Measurements from ENCODE around the gene S100B. TPM values are rescaled to one million over a fixed set of nuclear protein-coding genes. Genes with fewer than 3 reads are reported as not detected.

The S100B gene
- 6.9 TPM for total RNA-seq
- polyA plus RNA-seq (ENCODE audit: insufficient read depth, low read depth, low replicate concordance), result 2.6 TPM
- long read RNA-seq, donor 1, partial matches to known transcripts, result 0 of 3 reads
- long read RNA-seq, donor 1, other reads (novel, unspliced or antisense), result 0 of 3 reads
- long read RNA-seq, donor 2, partial matches to known transcripts, result 0 of 3 reads
- long read RNA-seq, donor 2, other reads (novel, unspliced or antisense), result 0 of 3 reads
- long read RNA-seq, donor 3, partial matches to known transcripts, result 0 of 2 reads
- long read RNA-seq, donor 3, other reads (novel, unspliced or antisense), result 0 of 2 reads
- long read RNA-seq, donor 4, partial matches to known transcripts, result 0 of 1 reads
- long read RNA-seq, donor 4, other reads (novel, unspliced or antisense), result 0 of 1 reads
- long read RNA-seq, donor 5, partial matches to known transcripts, result 0 of 1 reads
- long read RNA-seq, donor 5, other reads (novel, unspliced or antisense), result 0 of 1 reads
- long read RNA-seq, donor 6, partial matches to known transcripts, result 0 of 3 reads
- long read RNA-seq, donor 6, other reads (novel, unspliced or antisense), result 0 of 3 reads
- long read RNA-seq, donor 7, partial matches to known transcripts, result 0 of 5 reads
- long read RNA-seq, donor 7, other reads (novel, unspliced or antisense), result 1 of 5 reads
- long read RNA-seq, donor 8, partial matches to known transcripts, result 0 of 5 reads
- long read RNA-seq, donor 8, other reads (novel, unspliced or antisense), result 0 of 5 reads
- long read RNA-seq, donor 9, partial matches to known transcripts, result 0 of 4 reads
- long read RNA-seq, donor 9, other reads (novel, unspliced or antisense), result 0 of 4 reads
- long read RNA-seq, donor 10, partial matches to known transcripts, result 0 of 1 reads
- long read RNA-seq, donor 10, other reads (novel, unspliced or antisense), result 0 of 1 reads

GRCh38 chr21:46604975-46605766 lies at the start of gene S100B:
Gene S100B (minus strand): TSS chr21:46605082. CDS start chr21:46602415, 2,667 bp downstream.
- Histone ChIP-seq H3K36me3 (ENCODE audit: control insufficient read depth in 2 of 3, insufficient read depth in 3 of 3, low read length in 3 of 3) (no peaks in the 10 kb centered on the region), H3K4me1 (ENCODE audit: control insufficient read depth in 2 of 3, insufficient read depth in 2 of 3, low read depth in 1 of 3, low read length in 3 of 3) (no peaks in the 10 kb centered on the region), H3K27ac (ENCODE audit: low read depth in 2 of 2, low read length in 2 of 2) (no peak within 1 kb of the TSS), H3K4me3 (ENCODE audit: low read length in 3 of 3) (no peak within 1 kb of the TSS), H3K9me3 (ENCODE audit: control insufficient read depth in 2 of 3, insufficient read depth in 1 of 3, low read length in 3 of 3) (no peaks in the 10 kb centered on the region), H3K9ac (ENCODE audit: low read length in 3 of 3) (no peak within 1 kb of the TSS), H3K27me3 (ENCODE audit: control insufficient read depth, insufficient read depth, low read length) (no peaks in the 10 kb centered on the region)
- DNase-seq (peak in 4 of 5 donors; percentile 49 to 67 (median 62)), FAIRE-seq (no peak)
- intact Hi-C loops (cut with DNase I), result no loop called here
- TF ChIP-seq CTCF (IDR thresholded peaks at IDR 0.05; ENCODE audit: borderline replicate concordance, extremely low read depth, insufficient read depth), result no peak

GRCh38 chr21:46651121-46651520 lies 46.2 kb upstream of the S100B start:
- TF ChIP-seq CTCF (IDR thresholded peaks at IDR 0.05; ENCODE audit: borderline replicate concordance, extremely low read depth, insufficient read depth), result no peak
- FAIRE-seq (no peak), DNase-seq (no peak)
- Histone ChIP-seq H3K9ac (ENCODE audit: low read length in 3 of 3) (no peak overlapping the region), H3K4me1 (ENCODE audit: control insufficient read depth in 2 of 3, insufficient read depth in 2 of 3, low read depth in 1 of 3, low read length in 3 of 3) (no peaks in the 10 kb centered on the region), H3K9me3 (ENCODE audit: control insufficient read depth in 2 of 3, insufficient read depth in 1 of 3, low read length in 3 of 3) (peaks cover 0 to 14% (median 2%) of the 10 kb centered on the region in 3 donors), H3K27me3 (ENCODE audit: control insufficient read depth, insufficient read depth, low read length) (no peaks in the 10 kb centered on the region), H3K36me3 (ENCODE audit: control insufficient read depth in 2 of 3, insufficient read depth in 3 of 3, low read length in 3 of 3) (peaks cover 4 to 65% (median 45%) of the 10 kb centered on the region in 3 donors), H3K27ac (ENCODE audit: low read depth in 2 of 2, low read length in 2 of 2) (no peak overlapping the region), H3K4me3 (ENCODE audit: low read length in 3 of 3) (no peak overlapping the region)
- intact Hi-C loops (cut with DNase I), result no loop called here

- peaks cover 4 to 69% (median 48%) of the 10 kb centered on the region in 3 donors for H3K36me3 ChIP-seq (ENCODE audit: control insufficient read depth in 2 of 3, insufficient read depth in 3 of 3, low read length in 3 of 3)
Observed at GRCh38 chr21:46650476-46651098, 45.7 kb upstream of the S100B start.

More at GRCh38 chr21:46650476-46651098, 45.7 kb upstream of the S100B start:
- intact Hi-C loops (cut with DNase I), result no loop called here
- Histone ChIP-seq H3K9ac (ENCODE audit: low read length in 3 of 3) (no peak overlapping the region), H3K4me3 (ENCODE audit: low read length in 3 of 3) (no peak overlapping the region), H3K27me3 (ENCODE audit: control insufficient read depth, insufficient read depth, low read length) (no peaks in the 10 kb centered on the region), H3K27ac (ENCODE audit: low read depth in 2 of 2, low read length in 2 of 2) (no peak overlapping the region), H3K9me3 (ENCODE audit: control insufficient read depth in 2 of 3, insufficient read depth in 1 of 3, low read length in 3 of 3) (peaks cover 0 to 12% (median 2%) of the 10 kb centered on the region in 3 donors), H3K4me1 (ENCODE audit: control insufficient read depth in 2 of 3, insufficient read depth in 2 of 3, low read depth in 1 of 3, low read length in 3 of 3) (no peaks in the 10 kb centered on the region)
- no peak for TF ChIP-seq CTCF (IDR thresholded peaks at IDR 0.05; ENCODE audit: borderline replicate concordance, extremely low read depth, insufficient read depth)
- DNase-seq, result no peak
- no peak for FAIRE-seq

Data from kidney (tissue), 22 donors.